Effector memory CD4-positive, alpha-beta T cell (primary cell): ENCODE results near the gene DNASE1L1.
A peak's percentile ranks its signal among the peaks of the same experiment; 100 is the strongest.

Experiments used
- DNase-seq, 3 donors: peaks; one replicate each; pipeline ENCODE4 v3.0.0-alpha.2; 2020
- H3K27ac ChIP-seq: 2 replicates; pipeline ENCODE4 v1.7.0; 2013; ENCODE audit warnings: mild to moderate bottlenecking, low read length, moderate library complexity; ENCODE audit not compliant: insufficient read depth, poor library complexity, severe bottlenecking
- H3K27me3 ChIP-seq: replicated peaks from 2 replicates; pipeline ENCODE4 v1.7.0; 2013; ENCODE audit warnings: mild to moderate bottlenecking, low read length; ENCODE audit not compliant: insufficient read depth, control insufficient read depth, poor library complexity, severe bottlenecking
- H3K36me3 ChIP-seq: 2 replicates; pipeline ENCODE4 v1.7.0; 2013; ENCODE audit warnings: mild to moderate bottlenecking, low read length, moderate library complexity; ENCODE audit not compliant: control insufficient read depth, insufficient read depth
- H3K4me1 ChIP-seq: 2 replicates; pipeline ENCODE4 v1.7.0; 2013; ENCODE audit warnings: low read length, mild to moderate bottlenecking; ENCODE audit not compliant: control insufficient read depth, insufficient read depth, poor library complexity, severe bottlenecking
- H3K4me3 ChIP-seq: 2 replicates; pipeline ENCODE4 v1.7.0; 2013; ENCODE audit warnings: low read length, low read depth, mild to moderate bottlenecking; ENCODE audit not compliant: insufficient read depth, poor library complexity, severe bottlenecking
- H3K9me3 ChIP-seq: 2 replicates; pipeline ENCODE4 v1.7.0; 2013; ENCODE audit warnings: mild to moderate bottlenecking, low read length, moderate library complexity; ENCODE audit not compliant: control insufficient read depth

DNASE1L1 gene

GRCh38 chrX:154384284-154384892 is 24.7 kb downstream of the DNASE1L1 start:
- Histone ChIP-seq H3K4me3 (no peak overlapping the region), H3K9me3 (no peaks in the 10 kb centered on the region), H3K27ac (no peak overlapping the region), H3K4me1 (peaks cover 12% of the 10 kb centered on the region), H3K27me3 (no peaks in the 10 kb centered on the region), H3K36me3 (no peaks in the 10 kb centered on the region)
- DNase-seq, result no peak

DNA sequence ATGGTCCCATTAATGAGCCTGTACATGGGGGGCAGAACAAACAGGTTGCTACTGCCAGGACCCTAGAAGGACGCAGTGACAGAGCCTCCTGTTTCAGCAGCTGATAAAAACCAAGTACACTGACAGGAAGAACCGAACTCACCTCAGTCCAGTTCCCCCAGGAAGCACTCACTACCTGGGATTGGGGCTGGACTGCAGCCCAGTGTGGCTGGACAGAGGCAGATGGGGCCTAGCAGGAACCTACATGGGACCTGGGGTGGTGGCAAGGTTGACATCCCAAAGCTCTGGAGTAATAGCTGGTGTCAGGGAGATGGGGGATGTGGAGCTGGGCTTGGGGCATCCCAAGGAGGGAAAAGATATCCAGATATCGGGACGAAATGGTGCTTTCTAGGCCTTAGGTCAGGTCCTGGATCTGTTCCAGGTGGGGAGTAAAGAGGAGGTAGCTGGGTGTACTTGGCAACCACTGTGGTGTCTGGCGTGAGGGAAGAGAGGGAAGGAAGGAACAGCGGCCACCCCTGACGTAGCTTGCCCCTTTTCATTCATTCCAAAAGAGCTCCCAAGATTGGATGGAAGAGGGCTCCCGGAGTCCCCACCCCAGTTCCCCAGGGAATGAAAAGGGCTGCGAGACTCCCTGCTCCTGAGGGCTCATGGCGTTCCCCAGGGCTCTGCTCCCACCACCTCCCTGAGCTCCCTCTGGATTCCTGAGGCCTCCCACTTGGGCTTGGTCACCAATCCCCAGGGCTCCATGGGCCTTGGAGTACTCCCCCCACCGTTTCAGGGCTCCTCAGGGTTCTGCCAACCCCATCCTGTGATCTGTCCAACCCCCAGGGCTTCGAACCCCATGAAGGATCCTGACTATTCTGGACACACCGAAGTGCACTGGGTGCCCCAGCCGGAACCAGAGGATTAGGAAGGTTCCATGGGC is 25.4 kb downstream of the DNASE1L1 start:
- DNase-seq, result no peak
- H3K36me3 ChIP-seq, result no peaks in the 10 kb centered on the region
- no peak overlapping the region for H3K4me3 ChIP-seq
- H3K4me1 ChIP-seq, result peaks cover 12% of the 10 kb centered on the region
- no peaks in the 10 kb centered on the region for H3K27me3 ChIP-seq
- H3K27ac ChIP-seq, result no peak overlapping the region
- H3K9me3 ChIP-seq, result no peaks in the 10 kb centered on the region

DNA sequence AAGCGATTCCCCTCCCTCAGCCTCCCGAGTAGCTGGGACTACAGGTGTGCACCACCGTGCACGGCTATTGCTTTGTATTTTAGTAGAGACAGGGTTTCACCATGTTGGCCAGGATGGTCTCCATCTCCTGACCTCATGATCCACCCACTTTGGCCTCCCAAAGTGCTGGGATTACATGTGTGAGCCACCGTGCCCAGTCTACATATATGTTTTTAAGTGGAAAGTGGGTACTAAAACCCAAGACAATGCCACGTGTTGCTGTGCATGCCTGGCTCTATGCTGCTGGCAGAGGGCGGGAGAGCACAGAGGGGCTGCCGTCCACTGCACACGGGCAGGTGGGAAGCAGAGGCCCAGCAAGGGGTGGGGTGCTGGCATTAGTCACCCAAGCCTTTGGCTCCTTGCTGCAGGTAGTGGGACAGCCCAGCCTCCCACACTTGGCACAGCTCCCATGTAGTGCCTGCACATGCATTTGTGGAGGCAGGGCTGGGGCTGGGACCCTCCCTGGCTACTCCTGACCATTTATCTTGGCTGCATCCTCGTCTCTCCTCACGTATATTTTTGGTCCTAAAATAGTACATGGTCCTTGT is 26.5 kb downstream of the DNASE1L1 start:
- H3K27ac ChIP-seq, result no peak overlapping the region
- H3K27me3 ChIP-seq, result no peaks in the 10 kb centered on the region
- H3K9me3 ChIP-seq, result no peaks in the 10 kb centered on the region
- H3K4me1 ChIP-seq, result peaks cover 17% of the 10 kb centered on the region
- H3K36me3 ChIP-seq, result no peaks in the 10 kb centered on the region
- no peak overlapping the region for H3K4me3 ChIP-seq
- no peak for DNase-seq

- H3K36me3 ChIP-seq, result no peaks in the 10 kb centered on the region
- no peaks in the 10 kb centered on the region for H3K27me3 ChIP-seq
- peaks cover 17% of the 10 kb centered on the region for H3K4me1 ChIP-seq
- H3K27ac ChIP-seq, result peak overlapping the region; percentile 18
- DNase-seq, result no peak
- H3K4me3 ChIP-seq, result no peak overlapping the region
- no peaks in the 10 kb centered on the region for H3K9me3 ChIP-seq
These were observed 27.8 kb downstream of the DNASE1L1 start for GRCh38 chrX:154381271-154381670.

- no peak for DNase-seq
- H3K4me3 ChIP-seq, result no peak overlapping the region
- H3K27ac ChIP-seq, result peak overlapping the region; percentile 97
- no peaks in the 10 kb centered on the region for H3K9me3 ChIP-seq
- H3K36me3 ChIP-seq, result no peaks in the 10 kb centered on the region
- peaks cover 17% of the 10 kb centered on the region for H3K4me1 ChIP-seq
- H3K27me3 ChIP-seq, result no peaks in the 10 kb centered on the region
These were observed 28.3 kb downstream of the DNASE1L1 start for GRCh38 chrX:154380787-154381186.

DNA sequence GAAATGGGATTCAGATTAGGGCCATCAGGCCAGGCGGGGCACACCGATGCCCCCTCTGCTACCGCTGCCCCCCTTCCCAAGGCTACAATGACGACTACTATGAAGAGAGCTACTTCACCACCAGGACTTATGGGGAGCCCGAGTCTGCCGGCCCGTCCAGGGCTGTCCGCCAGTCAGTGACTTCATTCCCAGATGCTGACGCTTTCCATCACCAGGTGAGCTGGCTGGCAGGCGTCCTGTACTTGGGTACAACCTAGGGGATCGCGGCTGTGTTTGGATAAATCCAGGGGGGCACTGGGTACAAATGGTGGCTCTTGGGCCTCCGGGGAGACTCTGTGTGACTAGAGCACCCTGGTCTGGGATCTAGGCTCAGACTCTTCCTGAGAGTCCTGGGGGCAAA is 28.9 kb downstream of the DNASE1L1 start:
- DNase-seq, result no peak
- no peaks in the 10 kb centered on the region for H3K27me3 ChIP-seq
- H3K4me1 ChIP-seq, result peaks cover 17% of the 10 kb centered on the region
- H3K27ac ChIP-seq, result peak overlapping the region; percentile 97
- H3K36me3 ChIP-seq, result no peaks in the 10 kb centered on the region
- H3K9me3 ChIP-seq, result no peaks in the 10 kb centered on the region
- H3K4me3 ChIP-seq, result peak overlapping the region; percentile 62

DNA sequence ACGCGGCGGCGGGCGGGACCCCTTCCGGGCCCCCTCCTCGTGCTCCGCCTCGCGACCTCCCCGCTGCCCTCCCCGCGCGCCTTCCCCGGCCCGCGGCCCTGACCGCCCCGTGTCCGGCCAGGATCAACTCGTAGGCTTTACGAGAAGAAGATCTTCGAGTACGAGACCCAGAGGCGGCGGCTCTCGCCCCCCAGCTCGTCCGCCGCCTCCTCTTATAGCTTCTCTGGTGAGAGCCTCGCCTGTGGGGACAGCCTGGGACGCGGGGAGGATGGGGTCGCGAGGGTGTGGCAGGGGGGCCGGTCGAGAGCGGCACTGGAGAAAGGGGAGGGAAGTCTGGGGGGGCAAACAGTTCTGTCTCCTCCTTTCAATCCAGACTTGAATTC is 29.5 kb downstream of the DNASE1L1 start:
- Histone ChIP-seq H3K9me3 (no peaks in the 10 kb centered on the region), H3K36me3 (no peaks in the 10 kb centered on the region), H3K27ac (peak overlapping the region; percentile 97), H3K4me3 (peak overlapping the region; percentile 62), H3K4me1 (peaks cover 20% of the 10 kb centered on the region), H3K27me3 (no peaks in the 10 kb centered on the region)
- no peak for DNase-seq

DNA sequence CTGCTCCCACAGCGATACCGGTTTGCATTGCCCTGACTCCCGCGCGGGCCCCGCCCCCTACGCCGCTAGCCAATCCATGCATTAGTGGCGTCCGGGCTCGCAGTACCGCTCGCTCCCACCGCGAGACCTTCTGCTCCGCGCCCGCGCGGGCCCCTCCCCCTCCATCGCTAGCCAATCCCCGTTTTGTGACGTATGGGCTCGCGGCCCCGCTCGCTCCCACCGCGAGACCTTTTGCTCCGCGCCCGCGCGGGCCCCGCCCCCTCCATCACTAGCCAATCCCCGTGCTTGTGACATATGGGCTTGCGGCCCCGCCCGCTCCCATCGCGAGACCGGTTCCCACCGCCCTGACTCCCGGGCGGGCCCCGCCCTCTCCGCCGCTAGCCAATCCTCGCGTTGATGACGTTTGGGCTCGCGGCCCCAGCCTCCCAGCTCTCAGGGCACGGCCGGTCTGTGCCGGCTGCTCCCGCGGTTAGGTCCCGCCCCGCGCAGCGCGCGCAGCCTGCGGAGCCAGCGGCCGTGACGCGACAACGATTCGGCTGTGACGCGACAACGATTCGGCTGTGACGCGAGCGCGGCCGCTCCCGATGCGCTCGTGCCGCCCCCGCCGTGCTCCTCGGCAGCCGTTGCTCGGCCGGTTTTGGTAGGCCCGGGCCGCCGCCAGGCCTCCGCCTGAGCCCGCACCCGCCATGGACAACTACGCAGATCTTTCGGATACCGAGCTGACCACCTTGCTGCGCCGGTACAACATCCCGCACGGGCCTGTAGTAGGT is 30.1 kb downstream of the DNASE1L1 start, which contains the start of gene EMD:
Gene EMD (plus strand): TSS at position 497 of the 770 bp plus-strand sequence. CDS start 190 bp downstream, at position 687.
- Histone ChIP-seq H3K27me3 (no peaks in the 10 kb centered on the region), H3K4me3 (peak within 1 kb of the TSS; percentile 62), H3K27ac (peak within 1 kb of the TSS; percentile 97), H3K9me3 (no peaks in the 10 kb centered on the region), H3K4me1 (peaks cover 20% of the 10 kb centered on the region), H3K36me3 (no peaks in the 10 kb centered on the region)
- DNase-seq, result peak; percentile 95 to 96 (median 95)

- peaks cover 26% of the 10 kb centered on the region for H3K4me1 ChIP-seq
- peak overlapping the region; percentile 87 for H3K27ac ChIP-seq
- H3K27me3 ChIP-seq, result no peaks in the 10 kb centered on the region
- no peaks in the 10 kb centered on the region for H3K9me3 ChIP-seq
- peak in 1 of 3 donors; percentile 39 for DNase-seq
- H3K36me3 ChIP-seq, result no peaks in the 10 kb centered on the region
- peak overlapping the region; percentile 36 for H3K4me3 ChIP-seq
These were observed 30.8 kb downstream of the DNASE1L1 start for GRCh38 chrX:154378059-154378798.
